Measurements from ENCODE around the gene TAF6L.
"Not testable (repeated sequence)": the region's sequence is repeated elsewhere in the genome, so short reads cannot be mapped to it uniquely, and the experiment has no call there.

TAF6L gene

DNA sequence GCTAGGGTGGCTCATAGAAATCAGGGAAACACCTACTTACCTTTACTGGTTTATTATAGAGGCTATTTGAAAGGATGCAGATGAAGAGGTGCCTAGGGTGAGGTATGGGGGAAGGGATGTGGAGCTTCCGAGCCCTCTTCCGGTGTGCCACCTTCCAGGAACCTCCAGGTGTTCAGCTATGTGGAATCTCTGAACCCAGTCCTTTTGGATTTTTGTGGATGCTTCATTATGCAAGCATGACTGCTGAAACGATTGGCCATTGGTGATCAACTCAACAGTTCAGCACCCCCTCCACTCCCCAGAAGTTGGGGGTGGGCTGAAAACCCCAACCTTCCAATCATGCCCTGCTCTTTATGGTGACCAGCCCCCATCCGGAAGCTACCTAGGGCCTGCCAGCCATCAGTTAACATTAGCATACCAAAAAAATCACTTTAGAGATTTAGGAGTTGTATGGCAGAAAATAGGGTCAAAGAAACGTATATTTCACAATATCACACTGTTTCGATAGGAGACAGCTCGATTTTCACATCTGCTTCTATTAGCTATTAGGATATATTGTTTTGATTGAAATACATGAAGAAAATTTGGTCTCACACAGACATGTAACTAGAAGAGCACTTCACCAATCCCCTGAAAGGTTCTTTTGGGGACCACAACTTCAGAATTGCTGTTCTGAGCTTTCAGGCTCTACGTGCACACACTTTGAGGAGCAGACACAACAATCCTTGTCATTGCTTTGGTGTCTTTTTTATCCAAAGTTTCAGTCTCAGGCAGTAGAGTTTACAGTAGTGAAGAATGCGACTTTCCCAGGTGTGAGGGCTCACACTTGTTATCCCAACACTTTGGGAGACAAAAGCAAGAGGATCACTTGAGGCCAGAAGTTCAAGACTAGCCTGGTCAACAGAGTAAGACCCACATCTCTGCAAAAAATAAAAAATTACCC is 13.1 kb upstream of the TAF6L start:
- no peak for DNase-seq (ENCODE audit: low spot score)

DNA sequence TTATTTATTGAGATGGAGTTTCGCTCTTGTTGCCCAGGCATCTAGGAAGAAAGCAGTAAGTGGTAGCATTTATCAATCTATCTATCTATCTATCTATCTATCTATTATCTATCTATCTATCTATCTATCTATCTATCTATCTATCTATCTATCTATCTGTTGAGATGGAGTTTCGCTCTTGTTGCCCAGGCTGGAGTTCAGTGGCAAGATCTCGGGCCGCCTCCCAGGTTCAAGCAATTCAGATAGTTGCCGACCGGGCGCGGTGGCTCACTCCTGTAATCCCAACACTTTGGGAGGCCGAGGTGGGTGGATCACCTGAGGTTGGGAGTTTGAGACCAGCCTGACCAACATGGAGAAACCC is 10.3 kb upstream of the TAF6L start:
- not testable (repeated sequence) for DNase-seq (ENCODE audit: low spot score)

DNA sequence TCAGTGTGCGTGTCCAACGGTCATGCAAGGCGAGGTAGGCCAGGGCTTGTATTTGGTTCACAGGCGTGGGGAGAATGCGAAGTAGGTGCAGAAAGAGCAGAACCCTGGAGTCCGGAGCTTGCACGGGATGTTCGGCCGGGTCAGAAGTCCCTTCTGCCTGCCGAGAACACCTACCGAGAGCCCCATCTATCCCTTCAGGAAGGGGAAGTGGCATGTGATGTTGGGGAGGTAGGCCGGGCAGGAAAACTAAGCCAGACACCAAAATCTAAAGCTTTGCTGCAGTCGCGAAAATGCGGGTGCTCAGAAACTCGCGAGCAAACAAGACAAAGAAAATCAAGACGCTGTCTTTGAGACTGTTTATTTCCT is 435 bp upstream of the TAF6L start:
- DNase-seq (ENCODE audit: low spot score): no peak

DNA sequence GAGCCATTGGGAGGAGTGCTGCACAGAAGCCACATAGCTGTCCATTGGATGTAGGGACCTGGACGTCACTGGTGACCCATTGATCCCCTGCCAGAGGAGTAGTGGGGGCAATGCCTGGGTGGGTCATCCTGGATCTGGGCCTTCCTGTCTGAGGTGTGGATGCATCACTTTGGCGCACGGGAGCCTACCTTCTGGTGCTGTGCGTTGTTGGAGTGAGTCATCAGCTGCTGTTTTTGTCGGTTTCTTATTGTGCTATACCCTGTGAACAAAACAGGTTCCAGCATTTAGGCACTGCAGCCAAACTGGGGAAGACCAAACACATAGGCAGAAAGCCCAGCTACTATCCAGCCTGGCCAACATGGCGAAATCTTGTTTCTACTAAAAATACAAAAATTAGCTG is 3.2 kb downstream of the TAF6L start:
- DNase-seq (ENCODE audit: low spot score): no peak

DNA sequence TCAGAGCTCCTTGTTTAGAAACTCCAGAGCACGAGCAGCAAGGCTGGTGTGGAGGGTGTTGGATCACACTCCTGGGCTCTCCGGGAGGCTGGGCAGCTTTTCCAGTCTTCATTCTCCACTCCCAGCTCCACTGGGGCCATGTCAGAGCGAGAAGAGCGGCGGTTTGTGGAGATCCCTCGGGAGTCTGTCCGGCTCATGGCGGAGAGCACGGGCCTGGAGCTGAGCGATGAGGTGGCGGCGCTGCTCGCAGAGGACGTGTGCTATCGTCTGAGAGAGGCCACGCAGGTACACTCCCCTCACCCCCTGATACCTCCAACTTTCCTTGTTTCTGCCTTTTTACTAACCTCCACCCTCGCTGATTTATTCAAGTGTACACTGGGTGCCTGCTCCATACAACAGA is 4.5 kb downstream of the TAF6L start:
- DNase-seq (ENCODE audit: low spot score): no peak

DNA sequence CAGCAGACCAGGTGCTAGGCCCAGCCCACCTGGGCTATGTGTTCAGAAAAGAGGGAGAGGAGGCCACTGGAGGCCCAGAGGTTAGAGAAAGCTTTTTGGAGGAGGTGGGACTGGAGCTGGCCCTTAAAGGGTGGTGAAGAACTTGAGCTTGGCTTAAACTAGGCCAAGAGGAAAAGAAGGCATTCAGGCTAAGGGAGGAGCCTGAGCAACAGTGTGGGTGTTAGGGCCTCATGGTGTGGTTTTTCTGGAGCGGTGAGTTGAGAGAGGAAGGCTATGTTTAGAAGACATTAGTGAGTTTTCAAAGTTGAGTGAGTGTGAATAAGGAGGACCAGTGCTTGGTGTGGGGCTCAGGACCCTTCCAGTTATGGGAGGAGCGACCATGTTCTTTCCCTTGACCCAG is 6.2 kb downstream of the TAF6L start:
- no peak for DNase-seq (ENCODE audit: low spot score)

DNA sequence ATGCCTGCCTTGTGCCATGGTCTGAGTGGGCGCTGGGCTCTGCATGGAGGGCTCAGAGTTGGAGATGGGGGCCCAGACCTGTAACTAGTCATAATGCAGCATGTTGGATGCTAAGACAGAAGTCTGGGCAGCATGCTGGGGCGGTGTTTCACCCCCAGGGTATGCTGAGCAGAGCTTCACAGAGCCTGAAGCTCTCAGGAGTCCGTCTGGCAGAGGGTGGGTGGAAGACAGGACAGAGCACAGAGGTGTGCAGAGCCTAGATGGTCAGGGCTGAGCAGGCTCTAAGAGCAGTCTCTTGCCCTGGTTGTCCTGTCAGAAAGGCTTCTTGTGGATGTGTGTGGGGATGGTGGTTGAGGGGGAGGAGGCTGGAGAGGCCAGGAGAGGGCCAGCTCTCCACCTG is 7.2 kb downstream of the TAF6L start:
- no peak for DNase-seq (ENCODE audit: low spot score)

DNA sequence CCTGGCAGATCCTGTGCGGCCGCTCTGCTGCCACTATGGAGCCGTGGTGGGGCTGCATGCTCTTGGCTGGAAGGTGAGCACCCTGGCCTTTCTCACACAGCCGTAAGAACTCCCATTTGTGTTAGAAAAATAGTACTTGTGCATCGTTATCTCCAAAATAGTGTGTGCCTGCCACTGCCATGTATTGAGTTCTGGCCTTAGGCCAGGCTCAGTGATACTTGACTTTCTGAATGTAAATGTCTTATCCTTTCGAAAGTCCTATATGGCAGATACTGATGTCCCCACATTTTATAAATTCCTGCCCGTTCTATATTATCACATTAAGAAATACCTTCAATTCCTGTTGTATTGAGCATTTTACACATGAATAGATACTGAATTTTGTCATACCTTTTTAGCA is 11.6 kb downstream of the TAF6L start:
- DNase-seq (ENCODE audit: low spot score): no peak

DNA sequence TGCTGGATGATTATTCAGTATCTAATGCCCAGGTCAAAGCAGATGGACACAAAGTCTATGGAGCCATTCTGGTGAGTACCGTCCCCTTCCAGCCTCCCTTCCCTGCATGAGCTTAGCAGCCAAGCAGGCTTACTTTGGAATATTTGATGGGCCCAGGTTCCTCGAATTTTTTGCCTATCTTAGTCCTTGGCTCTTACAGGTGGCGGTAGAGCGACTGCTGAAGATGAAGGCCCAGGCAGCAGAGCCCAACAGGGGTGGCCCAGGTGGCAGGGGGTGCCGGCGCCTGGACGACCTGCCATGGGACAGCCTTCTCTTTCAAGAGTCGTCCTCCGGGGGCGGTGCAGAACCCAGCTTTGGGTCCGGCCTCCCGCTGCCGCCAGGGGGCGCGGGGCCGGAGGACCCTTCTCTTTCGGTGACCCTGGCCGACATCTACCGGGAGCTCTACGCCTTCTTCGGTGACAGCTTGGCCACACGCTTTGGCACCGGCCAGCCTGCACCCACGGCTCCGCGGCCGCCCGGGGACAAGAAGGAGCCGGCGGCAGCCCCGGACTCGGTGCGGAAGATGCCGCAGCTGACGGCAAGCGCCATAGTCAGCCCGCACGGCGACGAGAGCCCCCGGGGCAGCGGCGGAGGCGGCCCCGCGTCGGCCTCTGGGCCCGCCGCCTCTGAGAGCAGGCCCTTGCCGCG is 15.3 kb downstream of the TAF6L start:
- DNase-seq (ENCODE audit: low spot score): peak; percentile 81

DNA sequence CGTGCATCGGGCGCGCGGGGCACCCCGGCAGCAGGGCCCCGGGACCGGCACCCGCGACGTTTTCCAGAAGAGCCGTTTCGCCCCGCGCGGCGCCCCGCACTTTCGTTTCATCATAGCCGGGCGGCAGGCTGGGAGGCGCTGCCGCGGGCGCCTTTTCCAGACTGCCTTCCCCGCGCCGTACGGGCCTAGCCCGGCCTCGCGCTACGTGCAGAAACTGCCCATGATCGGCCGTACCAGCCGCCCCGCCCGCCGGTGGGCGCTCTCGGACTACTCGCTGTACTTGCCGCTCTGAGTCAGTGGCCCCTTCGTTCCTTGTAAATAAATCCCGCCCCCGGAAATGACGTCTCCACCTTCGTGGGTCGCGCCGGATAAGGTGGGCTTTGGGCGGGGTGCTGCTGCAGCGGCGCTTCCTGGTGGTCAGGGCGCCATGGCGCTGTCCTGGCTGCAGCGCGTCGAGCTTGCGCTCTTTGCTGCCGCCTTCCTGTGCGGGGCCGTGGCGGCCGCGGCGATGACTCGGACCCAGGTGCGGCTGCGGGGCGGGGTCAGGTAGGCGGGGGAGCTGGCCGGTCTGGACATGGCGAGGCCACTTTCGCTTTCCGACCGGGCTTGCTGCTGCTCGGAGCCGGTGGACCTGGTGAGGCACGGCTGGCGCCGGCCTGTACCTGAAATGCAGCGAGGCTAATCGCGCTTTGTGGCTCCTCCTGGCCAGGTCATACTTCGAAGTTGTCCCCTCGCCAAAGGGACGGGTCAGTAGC is 16.0 kb downstream of the TAF6L start, which contains the start of gene TMEM179B:
TSS of gene TMEM179B (plus strand) at position 398 of the 755 bp plus-strand sequence. CDS start at position 428, 30 bp downstream.
- peak; percentile 97 for DNase-seq (ENCODE audit: low spot score)

DNA sequence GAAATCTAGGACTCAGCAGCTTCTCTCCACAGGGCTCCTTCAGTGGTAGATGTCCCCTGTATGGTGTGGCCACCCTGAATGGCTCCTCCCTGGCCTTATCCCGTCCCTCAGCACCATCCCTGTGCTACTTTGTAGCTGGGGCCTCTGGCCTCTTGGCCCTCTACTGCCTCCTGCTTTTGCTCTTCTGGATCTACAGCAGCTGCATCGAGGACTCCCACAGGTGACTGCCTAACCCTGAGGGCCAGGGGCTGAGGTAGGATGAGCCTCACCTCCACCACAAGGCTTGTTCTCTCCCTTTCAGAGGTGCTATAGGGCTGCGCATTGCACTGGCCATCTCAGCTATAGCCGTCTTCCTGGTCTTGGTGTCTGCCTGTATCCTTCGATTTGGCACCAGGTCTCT is 17.8 kb downstream of the TAF6L start:
- DNase-seq (ENCODE audit: low spot score): no peak

DNA sequence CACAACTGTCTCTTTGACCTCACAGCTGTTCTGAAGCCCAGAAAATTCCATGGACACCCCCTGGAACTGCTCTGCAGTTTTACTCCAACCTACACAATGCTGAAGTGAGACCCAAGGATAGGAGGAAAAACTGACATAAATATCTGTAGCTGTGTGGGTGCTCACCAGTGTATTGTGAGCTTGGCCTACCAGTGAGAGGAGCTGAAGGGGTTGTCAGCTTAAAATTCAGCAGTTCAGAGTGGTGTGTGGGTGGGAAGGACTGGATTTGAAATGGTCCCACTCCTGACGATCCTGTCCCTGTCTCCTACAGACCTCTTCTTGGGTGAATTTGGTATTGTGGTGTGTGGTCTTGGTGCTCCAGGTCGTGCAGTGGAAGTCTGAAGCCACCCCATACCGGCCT is 18.4 kb downstream of the TAF6L start:
- DNase-seq (ENCODE audit: low spot score): no peak

DNA sequence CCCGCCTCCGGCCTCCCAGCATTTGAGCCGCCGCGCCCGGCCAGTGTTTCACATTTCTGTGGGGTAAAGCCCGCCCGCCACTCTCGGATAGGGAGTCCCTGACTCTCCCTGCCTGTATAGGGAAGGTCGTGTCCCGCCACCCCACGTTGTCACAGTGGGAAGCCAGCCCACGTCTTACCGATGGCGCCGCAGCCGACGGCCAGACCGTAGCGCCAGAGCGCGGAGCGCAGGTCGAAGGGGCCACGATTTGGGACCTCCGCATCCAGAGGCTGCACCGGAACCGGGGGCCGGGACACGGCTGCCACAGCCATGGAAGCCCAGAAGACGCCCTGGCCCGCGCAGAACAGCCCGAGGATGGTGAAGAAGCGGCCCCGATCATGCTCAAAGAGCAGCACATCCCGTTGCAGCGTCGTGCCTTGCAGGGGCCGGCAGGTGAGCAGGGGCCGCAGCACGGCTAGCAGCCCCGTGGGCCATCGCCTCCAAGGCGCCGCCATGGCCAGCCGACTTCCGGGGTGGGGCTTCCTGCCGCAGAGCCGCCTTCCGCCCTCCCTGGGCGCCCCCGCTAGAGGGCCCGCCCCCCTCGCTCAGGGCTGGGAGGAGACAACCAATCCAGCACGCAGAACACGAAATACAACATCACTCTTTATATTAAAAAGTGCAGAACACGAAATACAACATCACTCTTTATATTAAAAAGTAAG is 20.5 kb downstream of the TAF6L start, which contains the start of gene TMEM223:
TSS of gene TMEM223 (minus strand) at position 506 of the 701 bp plus-strand sequence. CDS start at position 494, 12 bp downstream.
- DNase-seq (ENCODE audit: low spot score): peak; percentile 85

DNA sequence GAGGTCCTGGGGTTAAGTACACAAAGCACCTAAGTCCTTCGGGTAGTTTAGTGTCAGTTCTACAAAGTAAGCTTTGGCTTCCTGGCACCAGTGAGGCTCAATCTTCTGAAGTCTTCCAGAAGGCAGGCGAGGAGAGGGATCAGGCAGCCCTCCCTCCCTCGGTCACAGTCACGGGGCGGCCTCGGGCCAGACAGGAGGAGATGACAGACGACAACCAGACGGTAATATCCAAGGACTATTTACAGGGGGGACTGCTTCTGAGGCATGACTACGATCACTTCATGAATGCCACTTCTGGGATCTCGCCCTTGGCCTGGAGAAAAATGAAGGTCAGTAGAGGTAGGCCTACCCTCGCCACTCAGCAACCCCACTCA is 21.0 kb downstream of the TAF6L start:
- peak; percentile 75 for DNase-seq (ENCODE audit: low spot score)

DNA sequence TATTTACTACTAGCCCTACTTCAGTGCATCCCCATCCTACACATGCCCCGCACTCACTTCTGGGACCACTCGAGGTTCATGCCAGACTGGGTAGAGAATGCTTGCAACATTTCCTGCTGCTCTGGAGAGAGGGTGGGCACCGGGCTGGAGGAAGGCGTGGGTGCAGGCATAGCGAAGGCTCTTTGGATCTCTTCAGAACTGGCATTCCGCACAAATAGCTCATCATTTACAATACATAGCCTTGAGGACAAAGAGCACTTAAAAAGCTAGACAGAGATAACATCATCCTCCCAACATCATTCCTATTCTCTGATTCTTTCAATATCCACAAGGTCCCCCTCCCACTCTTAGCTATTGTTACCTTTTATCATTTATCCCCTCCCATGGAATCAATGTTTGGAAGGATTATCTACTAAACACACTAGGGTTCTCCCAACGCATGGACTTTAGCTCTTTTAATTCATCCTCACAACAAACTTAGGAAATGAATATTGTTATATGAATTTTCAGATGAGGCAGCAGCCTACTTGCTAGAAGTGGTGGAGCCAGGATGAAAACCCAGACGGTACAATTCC is 23.1 kb downstream of the TAF6L start:
- no peak for DNase-seq (ENCODE audit: low spot score)

DNA sequence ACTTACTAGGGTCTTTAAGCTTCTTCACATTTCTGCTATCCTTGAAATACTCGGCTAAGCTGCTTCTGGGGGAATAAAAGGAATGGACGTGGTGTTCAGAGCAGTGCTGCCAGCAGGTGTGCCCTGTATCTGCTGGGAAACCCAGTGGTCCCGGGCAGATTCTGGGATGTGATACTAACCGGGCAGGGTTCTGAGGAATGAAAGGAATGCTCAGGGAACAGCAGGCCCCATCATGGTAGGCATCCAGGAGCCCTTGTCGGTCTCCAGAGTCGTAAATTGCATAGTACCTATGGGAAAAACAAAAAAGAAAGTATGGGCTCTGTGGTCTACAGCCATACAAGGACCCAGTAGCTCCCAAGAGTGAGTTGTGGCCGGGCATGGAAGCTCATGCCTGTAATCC is 25.1 kb downstream of the TAF6L start:
- DNase-seq (ENCODE audit: low spot score): no peak

DNA sequence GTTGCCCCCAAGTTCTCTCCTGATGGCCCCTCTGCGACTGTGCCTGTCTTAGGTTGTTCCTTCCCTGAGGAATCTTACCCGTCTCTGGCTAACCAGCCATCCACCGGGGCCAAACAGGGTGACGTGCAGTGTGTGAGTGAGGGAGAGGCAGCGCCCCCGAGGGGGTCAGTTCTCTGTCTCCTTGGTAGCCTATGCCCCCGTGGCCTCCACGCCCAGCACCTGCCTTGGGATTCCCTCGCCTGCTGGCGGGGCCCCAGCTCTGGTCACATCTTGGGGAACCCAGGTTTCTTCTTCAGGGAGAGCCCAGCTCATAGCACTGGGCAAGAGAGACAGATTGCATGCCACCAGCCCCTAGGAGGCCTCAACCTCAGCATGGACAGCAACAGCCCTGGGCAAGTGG is 28.3 kb downstream of the TAF6L start:
- DNase-seq (ENCODE audit: low spot score): no peak

DNA sequence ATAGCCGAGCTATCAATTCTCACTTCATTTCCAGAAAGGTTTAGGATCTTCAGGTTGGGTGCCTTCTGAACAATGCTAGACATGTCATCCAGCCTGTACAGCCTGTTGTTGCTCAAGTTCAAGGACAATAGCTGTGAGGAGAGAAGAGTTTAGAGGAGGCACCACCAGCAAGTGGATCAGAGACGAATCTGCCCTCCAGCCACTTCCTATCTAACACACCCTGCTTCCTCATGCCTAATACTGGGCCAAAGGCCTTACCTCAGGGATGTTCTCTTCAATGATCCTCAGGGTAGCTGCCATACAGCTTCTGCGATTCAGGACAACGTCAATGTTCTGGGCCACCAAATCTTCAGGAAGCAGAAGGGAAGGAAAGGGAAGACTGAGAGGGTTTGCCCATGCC is 29.9 kb downstream of the TAF6L start:
- DNase-seq (ENCODE audit: low spot score): no peak

DNA sequence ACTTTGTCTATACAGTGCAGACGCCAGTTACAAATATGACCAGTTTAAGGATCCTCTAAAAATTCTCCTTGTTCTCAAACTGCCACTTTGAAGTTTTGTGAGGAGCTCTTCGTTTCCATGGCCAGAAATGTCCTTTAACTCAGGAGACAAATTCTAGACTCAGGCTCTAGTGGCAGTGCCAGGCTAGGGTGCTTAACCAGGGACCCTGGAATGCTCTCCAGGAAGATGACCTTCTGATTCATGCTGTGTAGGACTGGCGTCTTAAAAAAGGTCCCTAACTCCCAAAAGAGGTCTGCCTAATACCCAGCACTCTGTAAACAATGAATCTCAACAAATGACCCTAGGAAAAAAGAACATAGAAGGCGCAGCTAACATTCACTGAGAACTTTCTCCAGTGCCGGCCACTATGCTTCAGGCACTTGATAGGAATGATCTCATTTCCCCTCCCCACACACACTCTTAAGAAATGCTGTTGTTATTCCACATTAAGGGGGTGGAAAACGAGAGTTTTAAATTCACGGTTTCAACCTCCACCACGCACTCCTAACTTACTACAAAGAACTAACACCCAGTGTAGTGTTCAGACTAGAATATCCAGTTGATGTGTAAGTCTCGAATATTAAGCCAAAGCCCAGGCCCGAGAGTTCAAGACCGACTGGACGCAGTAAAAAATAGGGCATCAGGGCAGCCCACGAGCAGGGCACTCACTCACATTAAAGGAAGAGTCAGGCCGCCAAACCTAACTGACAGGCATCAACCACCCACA is 33.3 kb downstream of the TAF6L start:
- peak; percentile 48 for DNase-seq (ENCODE audit: low spot score)

DNA sequence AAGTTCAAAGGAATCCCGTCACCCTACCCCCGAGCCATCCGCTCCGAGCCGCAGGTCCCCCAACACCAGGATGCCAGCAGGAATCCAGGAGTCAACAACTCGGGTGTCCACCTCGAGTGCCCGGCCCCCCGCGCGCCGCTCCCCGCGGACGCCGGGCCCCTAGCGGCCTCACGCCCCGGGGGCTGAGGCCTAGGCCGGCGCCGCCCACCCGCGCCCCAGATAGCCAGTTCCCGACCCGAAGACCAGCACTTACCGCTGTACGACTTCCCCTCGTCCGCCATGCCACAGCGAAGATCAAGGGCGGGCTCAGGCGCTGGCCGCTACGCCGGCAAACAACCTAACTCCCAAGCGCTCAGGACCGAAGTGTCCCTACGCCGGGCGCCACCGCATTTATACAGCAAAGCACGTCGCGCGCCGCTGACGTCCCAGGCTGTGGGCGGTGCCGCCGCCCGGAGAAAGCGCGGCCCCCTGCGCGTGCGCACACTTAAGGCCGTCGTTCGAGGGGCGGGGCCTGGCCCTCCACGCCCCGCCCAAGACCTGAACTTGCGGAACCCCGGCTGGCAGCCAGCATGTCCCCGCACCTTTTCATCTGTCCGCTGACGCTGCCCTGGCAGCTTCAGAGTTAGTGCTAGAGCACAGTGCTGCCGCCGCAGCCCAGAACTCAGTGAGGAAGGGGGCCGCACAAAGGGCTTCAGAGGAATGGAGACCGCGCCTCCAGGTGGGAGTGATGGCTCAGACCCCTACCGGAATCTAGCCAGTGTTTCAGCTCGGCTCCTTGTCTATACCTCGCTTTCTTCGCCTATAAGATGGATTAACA is 34.1 kb downstream of the TAF6L start, which contains the start of gene NXF1:
TSS of gene NXF1 (minus strand) at position 365 of the 817 bp plus-strand sequence. CDS start at position 281, 84 bp downstream.
- DNase-seq (ENCODE audit: low spot score): peak; percentile 95

All from kidney capillary endothelial cell (primary cell).